Chondrocyte (in vitro differentiated cells): ENCODE results near the gene DEFB127. TPM values are rescaled to one million over a fixed set of nuclear protein-coding genes. Genes with fewer than 3 reads are reported as not detected.

ENCODE experiments used
- DNase-seq: peaks from one replicate; pipeline ENCODE4 v3.0.0; 2021; ENCODE audit warnings: mixed read lengths, low spot score
- H3K27ac Mint-ChIP-seq: one replicate; pipeline ENCODE4 v1.8.0; 2021; ENCODE audit warnings: mild to moderate bottlenecking, moderate library complexity, mixed read lengths; ENCODE audit not compliant: unreplicated experiment
- H3K27me3 Mint-ChIP-seq: 2 replicates; pipeline ENCODE4 v1.8.0; 2021; ENCODE audit warnings: low read depth, mixed read lengths
- H3K36me3 Mint-ChIP-seq: 2 replicates; pipeline ENCODE4 v1.8.0; 2021; ENCODE audit warnings: low read depth, mixed read lengths
- H3K4me1 Mint-ChIP-seq: 2 replicates; pipeline ENCODE4 v1.8.0; 2021; ENCODE audit warnings: low read depth, mild to moderate bottlenecking, mixed read lengths
- H3K4me3 Mint-ChIP-seq: one replicate; pipeline ENCODE4 v1.8.0; 2021; ENCODE audit warnings: mild to moderate bottlenecking, moderate library complexity, mixed read lengths; ENCODE audit not compliant: unreplicated experiment
- H3K9me3 Mint-ChIP-seq: 2 replicates; pipeline ENCODE4 v1.8.0; 2021; ENCODE audit warnings: low read depth, mixed read lengths
- CTCF ChIP-seq: fragments of 200-600 bp; sonication (generic); IDR thresholded peaks from 2 replicates; pipeline ENCODE4 v1.5.0; 2021; ENCODE audit warnings: antibody characterized with exemption, mild to moderate bottlenecking, moderate library complexity
- total RNA-seq: library from RNA; stranded (reverse); gene quantifications from 3 replicates; pipeline ENCODE4 v1.2.1, GENCODE V29; 2021

The DEFB127 gene
- total RNA-seq, 1 donor from 2014 or later, result not detected

GRCh38 chr20:142290-142689 lies 15.0 kb upstream of the DEFB127 start, which contains the start of gene DEFB126:
Gene DEFB126, plus strand, starts transcription at chr20:142590. Its CDS starts 39 bp downstream, at chr20:142629.
- peaks cover 1% of the 10 kb centered on the region for H3K9me3 Mint-ChIP-seq
- H3K4me1 Mint-ChIP-seq, result no peaks in the 10 kb centered on the region
- no peak for DNase-seq

GRCh38 chr20:145877-146276 lies 11.4 kb upstream of the DEFB127 start:
- no peaks in the 10 kb centered on the region for H3K4me1 Mint-ChIP-seq
- no peak overlapping the region for H3K27ac Mint-ChIP-seq
- peaks cover 43% of the 10 kb centered on the region for H3K27me3 Mint-ChIP-seq

More at GRCh38 chr20:142290-142689, 15.0 kb upstream of the DEFB127 start, which contains the start of gene DEFB126:
- Mint-ChIP-seq H3K27me3 (peaks cover 41% of the 10 kb centered on the region), H3K4me3 (no peak within 1 kb of the TSS), H3K36me3 (no peaks in the 10 kb centered on the region), H3K27ac (no peak within 1 kb of the TSS)
- no peak for TF ChIP-seq CTCF

GRCh38 chr20:152131-152530 lies 5.1 kb upstream of the DEFB127 start:
- Mint-ChIP-seq H3K36me3 (no peaks in the 10 kb centered on the region), H3K9me3 (no peaks in the 10 kb centered on the region), H3K27ac (no peak overlapping the region), H3K4me3 (no peak overlapping the region), H3K4me1 (no peaks in the 10 kb centered on the region), H3K27me3 (peaks cover 28% of the 10 kb centered on the region)
- TF ChIP-seq CTCF, result no peak
- no peak for DNase-seq

More at GRCh38 chr20:145877-146276, 11.4 kb upstream of the DEFB127 start:
- no peak overlapping the region for H3K4me3 Mint-ChIP-seq
- TF ChIP-seq CTCF, result no peak
- H3K36me3 Mint-ChIP-seq, result no peaks in the 10 kb centered on the region
- no peaks in the 10 kb centered on the region for H3K9me3 Mint-ChIP-seq
- DNase-seq, result no peak

- no peaks in the 10 kb centered on the region for H3K4me1 Mint-ChIP-seq
- no peak overlapping the region for H3K27ac Mint-ChIP-seq
- TF ChIP-seq CTCF, result no peak
- DNase-seq, result no peak
- no peaks in the 10 kb centered on the region for H3K36me3 Mint-ChIP-seq
- H3K4me3 Mint-ChIP-seq, result no peak overlapping the region
- H3K9me3 Mint-ChIP-seq, result no peaks in the 10 kb centered on the region
- peaks cover 25% of the 10 kb centered on the region for H3K27me3 Mint-ChIP-seq
These were observed 7.4 kb downstream of the DEFB127 start for GRCh38 chr20:164618-165017.

GRCh38 chr20:168876-169275 lies 11.6 kb downstream of the DEFB127 start:
- Mint-ChIP-seq H3K4me1 (no peaks in the 10 kb centered on the region), H3K4me3 (no peak overlapping the region), H3K9me3 (no peaks in the 10 kb centered on the region), H3K36me3 (no peaks in the 10 kb centered on the region), H3K27ac (no peak overlapping the region), H3K27me3 (peaks cover 28% of the 10 kb centered on the region)
- no peak for DNase-seq
- no peak for TF ChIP-seq CTCF
